ENCODE measurements around the gene HECTD4.
"Not testable (repeated sequence)": the region's sequence is repeated elsewhere in the genome, so short reads cannot be mapped to it uniquely, and the experiment has no call there.

The HECTD4 gene

DNA sequence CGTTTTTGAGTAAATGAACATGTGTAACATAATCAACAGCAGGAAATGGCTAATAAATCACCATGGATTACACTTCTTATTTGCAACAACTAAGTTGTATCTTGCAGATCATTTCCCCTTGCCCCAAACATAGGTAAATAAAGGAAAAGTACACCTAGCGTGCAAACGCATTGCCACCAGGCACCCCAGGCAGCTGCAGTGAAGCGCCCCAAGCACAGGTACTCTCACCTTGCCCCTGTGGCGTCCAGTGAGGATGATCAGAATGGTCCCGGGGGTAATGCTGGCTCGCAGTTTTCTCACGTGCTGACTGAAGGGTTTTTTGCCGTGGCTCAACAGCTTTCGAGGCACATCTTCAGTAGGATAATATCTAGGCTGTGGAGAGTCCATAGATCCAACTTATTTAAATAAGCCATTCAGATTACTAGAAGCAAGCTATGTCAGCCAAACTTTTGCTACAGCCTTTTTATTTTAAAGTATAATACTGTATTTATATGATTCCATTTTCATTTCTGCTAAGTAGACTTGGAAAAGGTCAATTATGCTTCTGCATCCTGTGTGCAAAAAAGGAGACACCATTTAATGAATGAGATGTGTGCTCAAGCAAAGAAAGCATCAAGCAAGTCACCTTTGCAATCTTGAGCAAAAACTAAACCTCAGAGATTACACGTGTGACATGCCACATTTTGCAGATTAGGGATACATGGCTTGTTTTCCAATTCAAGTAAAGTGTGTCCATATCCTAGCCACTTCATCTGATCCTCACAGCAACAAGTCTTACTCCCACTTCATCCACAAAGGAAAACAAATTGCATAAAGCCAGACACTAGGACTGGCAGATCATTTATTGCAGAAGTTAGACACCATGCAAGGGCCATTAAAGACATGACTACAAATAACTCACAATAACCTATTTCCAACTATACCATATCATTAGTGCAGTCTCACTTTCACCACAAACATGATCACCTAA is 24.6 kb upstream of the HECTD4 start:
- no peak for DNase-seq (ENCODE audit: low read depth in 2 of 2)

DNA sequence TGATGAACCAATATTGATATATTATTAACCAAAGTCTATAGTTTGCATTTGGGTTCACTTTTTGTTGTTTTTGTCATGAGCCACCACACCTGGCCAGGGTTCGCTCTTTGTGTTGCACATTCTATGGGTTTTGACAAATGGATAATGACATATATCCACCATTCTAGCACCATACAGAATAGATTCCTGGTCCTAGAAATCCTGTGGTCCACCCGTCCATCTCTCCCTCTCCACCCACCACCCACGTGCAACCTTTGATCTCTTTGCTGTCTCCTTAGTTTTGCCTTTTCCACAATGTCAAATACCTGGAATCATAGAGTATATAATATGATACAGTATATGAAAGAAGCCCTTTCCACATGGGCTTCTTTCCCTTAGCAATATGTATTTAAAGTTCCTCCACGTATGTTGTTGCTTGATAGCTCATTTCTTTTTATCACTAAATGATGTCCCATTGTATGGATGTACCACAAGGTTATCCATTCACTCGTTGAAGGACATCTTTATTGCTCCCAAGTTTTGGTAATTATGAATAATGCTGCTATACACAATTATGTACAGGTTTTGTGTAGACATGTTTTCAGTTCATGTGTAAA is 19.8 kb upstream of the HECTD4 start:
- no peak for DNase-seq (ENCODE audit: low read depth in 2 of 2)

DNA sequence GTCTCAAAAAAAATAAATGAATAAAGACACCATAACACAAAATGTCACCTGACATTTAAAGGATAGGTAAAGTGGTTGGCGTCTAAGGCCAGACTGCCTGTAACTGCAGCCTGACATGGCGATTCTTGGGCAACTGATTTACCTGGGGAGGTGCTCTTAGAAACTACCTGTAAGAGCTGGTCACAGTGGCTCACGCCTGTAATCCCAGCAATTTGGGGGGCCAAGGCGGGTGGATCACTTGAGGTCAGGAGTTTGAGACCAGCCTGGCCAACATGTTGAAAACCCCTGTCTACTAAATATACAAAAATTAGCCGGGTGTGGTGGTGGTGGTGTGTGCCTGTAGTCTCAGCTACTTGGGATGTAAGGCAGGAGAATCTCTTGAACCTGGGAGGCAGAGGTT is 18.8 kb upstream of the HECTD4 start:
- DNase-seq (ENCODE audit: low read depth in 2 of 2): no peak

DNA sequence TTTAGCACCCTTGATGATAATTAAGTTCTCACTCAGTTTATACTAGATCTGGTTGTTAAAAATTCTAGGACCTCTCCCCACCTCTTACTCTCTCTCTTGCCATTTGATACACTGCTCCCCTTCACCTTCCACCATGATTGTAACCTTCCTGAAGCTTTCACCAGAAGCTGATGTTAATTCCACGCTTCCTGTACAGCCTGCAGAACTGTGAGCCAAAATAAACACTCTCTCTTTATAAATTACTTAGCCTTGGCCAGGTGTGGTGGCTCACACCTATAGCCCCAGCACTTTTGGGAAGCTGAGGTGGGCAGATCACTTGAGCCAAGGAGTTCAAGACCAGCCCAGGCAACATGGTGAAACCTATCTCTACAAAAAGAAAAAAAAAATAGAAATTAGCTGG is 11.1 kb upstream of the HECTD4 start:
- DNase-seq (ENCODE audit: low read depth in 2 of 2): no peak

DNA sequence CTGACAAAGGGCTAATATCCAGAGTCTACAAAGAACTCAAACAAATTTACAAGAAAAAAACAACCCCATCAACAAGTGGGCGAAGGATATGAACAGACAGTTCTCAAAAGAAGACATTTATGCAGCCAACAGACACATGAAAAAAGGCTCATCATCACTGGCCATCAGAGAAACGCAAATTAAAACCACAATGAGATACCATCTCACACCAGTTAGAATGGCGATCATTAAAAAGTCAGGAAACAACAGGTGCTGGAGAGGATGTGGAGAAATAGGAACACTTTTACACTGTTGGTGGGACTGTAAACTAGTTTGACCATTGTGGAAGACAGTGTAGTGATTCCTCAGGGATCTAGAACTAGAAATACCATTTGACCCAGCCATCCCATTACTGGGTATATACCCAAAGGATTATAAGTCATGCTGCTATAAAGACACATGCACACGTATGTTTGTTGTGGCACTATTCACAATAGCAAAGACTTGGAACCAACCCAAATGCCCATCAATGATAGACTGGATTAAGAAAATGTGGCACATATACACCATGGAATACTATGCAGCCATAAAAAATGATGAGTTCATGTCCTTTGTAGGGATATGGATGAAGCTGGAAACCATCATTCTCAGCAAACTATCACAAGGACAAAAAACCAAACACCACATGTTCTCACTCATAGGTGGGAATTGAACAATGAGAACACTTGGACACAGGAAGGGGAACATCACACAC is 7.9 kb upstream of the HECTD4 start:
- not testable (repeated sequence) for DNase-seq (ENCODE audit: low read depth in 2 of 2)

DNA sequence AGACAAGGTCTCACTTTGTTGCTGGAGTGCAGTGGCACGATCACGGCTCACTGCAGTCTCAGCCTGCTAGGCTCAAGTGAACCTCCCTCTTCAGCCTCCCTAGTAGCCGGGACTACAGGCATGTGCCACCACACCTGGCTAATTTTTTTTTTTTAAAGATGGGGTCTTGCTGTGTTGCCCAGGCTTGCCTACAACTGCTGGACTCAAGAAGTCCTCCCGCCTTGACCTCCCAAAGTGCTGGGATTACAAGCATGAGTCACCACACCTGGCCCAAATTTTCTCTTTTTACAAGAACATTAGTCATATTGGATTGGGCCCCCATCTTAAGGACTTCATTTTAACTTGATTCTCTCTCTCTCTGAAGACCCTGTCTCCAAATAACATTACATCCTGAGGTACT is 7.0 kb upstream of the HECTD4 start:
- DNase-seq (ENCODE audit: low read depth in 2 of 2): no peak

DNA sequence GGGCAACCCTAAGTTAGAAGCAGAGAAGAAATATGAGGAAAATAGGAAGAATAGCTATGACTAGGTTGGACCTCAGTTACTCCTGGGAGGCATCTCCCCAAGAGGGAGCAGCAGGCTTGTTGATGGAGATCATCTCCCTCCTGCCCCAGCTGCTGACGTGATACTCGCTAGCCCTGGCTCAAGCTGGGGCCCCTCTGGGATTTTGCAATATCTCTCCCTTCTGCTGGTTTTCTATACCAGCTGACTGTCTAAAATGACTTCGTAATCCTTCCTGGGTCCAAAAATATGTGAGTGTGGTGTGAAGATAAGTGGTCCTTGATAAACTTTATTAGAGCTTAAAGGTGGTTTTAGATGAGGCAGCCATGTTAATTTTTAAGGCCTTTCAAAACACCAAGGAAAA is 4.5 kb upstream of the HECTD4 start:
- no peak for DNase-seq (ENCODE audit: low read depth in 2 of 2)

DNA sequence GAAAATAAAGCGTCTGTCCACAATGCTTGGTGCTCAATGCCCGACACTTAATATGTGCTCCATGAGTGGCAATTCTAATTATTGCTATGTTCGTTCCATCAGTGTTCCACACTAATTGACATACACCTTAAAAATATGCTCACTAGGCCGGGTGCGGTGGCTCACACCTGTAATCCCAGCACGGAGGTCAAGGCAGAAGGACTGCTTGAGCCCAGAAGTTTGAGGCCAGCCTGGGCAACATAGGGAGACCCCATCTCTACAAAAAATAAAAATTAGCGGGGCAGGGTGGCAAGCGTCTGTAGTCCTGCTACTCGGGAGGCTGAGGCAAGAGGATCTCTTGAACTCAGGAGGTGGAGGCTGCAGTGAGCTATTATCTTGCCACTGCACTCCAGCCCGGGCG is 635 bp upstream of the HECTD4 start:
- no peak for DNase-seq (ENCODE audit: low read depth in 2 of 2)

DNA sequence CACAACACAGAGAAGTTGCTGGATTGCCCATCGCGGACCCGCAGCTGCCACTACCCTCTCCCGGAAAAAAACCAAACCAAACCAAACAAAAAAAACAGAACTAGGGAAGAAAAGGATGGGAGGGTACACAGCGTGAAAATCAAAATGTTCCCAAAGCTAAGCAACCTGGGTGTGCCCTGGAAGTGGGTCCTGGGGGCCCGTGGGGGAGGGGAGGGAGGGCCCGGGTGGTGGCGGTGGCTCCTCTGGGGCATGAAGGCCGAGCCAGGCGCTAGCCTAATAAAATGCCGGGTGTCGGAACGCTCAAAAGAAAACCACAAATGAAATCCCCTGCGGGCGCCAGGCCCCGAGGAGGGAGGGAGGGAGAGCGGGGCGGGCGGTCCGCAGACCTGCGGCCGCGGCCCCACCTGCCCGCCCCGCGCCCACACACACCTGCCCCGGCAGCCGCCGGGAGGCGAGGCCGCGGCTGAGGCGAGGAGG is 787 bp downstream of the HECTD4 start:
- no peak for DNase-seq (ENCODE audit: low read depth in 2 of 2)

DNA sequence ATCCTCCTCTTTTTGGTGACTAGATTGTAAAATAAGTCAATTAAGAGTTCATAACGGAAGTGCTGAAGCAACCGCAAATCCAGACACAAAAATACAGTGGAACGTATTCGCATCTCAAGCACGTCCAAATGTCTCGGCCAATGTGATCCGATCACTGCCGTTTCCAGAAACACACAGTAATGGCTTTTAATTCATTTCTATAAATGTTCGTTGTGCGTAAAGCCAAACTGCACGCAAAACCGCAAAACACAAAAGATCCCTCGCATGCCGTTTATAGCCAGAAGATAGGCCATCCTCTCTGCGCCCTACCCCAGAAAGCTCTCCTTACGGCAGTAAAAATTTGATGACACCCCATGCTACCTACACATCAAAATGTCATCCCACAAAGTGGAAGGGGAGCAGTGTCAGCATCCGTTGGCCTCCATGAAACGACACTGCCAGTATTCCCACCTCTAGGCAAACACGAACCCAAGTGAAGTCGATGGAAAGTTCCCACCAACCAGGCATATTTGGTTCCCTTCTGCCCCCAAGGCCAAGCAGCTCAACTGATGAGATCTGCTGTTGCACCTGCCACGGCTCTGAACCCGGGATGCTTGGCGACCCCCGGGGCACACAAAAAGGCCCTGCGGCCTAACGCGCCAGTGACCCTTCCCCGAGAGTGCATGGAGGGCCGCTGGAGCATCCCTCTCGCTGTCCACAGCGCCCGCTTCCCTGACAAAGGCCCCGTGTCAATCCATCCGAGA is 1.4 kb downstream of the HECTD4 start:
- DNase-seq (ENCODE audit: low read depth in 2 of 2): no peak

DNA sequence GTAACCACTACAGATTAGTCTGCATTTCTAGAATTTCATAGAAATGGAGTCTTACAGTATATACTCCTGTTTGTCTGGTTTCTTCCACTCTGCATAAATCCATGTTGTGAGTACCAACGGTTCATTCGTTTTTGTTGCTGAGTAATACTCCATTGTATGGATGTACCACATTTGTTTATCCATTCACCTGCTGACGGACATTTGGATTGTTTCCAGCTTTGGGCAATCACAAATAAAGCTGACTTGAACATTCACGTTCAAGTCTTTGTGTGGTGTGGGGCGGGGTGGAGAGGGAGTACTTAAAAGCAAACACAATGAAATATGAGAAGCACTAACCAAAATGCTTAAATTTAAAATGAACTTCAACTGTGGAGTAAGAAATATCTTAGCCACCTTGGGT is 7.1 kb downstream of the HECTD4 start:
- DNase-seq (ENCODE audit: low read depth in 2 of 2): no peak

DNA sequence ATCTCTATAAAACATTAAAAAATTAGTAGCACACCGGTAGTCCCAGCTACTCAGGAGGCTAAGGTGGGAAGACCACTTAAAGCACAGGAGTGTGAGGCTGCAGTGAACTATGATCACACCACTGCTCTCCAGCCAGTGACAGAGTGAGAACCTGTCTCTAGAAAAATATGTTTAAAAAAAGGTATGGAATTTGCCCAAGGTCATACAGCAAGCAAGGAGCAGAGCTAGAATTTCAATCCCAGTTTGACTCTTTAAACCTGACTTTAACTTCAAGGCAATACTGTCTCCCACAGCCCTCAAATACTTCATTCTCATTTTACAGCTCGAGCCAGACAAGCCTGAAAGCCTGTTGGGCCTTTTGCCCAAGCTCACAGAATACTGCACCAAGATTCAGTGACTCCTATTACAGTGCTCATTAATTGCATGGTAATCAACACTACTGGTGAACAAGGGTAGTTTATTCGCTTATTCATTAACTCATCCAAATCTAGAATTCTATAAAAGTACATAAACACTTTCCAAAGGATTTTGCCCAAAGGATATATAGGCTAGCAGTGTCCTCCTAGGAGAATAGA is 8.0 kb downstream of the HECTD4 start:
- DNase-seq (ENCODE audit: low read depth in 2 of 2): no peak

DNA sequence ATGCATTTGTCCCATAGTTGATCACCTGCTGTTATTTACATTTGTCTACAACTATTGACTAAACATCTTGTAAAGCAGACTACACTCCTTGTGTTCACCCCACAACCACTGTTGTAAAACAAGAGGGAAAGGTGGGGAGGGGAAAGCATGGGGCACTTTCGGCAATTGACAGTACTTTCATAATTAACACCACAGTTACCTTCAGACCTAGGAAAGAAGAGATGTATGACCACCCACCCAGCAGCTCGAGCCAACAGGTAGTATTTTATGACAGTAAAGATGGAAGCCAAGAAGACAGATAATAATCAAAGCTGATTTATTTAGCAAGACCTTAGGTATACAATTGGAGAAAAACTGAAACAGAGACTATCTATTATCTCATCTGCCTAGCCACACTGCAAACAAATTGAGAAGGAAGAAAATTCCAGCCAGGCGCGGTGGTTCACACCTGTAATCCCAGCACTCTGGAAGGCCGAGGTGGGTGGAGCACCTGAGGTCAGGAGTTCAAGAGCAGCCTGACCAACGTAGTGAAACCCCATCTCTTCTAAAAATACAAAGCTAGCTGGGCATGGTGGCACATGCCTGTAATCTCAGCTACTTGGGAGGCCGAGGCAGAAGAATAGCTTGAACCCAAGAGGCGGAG is 11.2 kb downstream of the HECTD4 start:
- no peak for DNase-seq (ENCODE audit: low read depth in 2 of 2)

DNA sequence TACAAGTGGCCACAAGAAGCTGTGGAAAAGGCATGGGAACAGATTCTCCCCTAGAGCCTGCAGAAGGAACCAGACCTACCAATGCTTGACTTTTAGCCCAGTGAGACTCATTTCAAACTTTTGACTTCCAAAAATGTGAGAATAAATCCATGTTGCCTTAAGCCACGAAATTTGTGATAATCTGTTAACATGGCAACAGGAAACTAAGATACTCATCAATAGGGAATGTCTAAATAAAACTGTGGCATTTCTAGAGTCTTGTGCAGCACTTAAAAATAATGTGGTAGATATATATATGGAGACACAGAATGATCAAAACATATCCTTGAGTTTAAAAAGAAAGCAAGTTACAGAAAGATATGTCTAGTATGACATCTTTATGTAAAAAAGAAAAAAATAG is 12.0 kb downstream of the HECTD4 start:
- DNase-seq (ENCODE audit: low read depth in 2 of 2): no peak

DNA sequence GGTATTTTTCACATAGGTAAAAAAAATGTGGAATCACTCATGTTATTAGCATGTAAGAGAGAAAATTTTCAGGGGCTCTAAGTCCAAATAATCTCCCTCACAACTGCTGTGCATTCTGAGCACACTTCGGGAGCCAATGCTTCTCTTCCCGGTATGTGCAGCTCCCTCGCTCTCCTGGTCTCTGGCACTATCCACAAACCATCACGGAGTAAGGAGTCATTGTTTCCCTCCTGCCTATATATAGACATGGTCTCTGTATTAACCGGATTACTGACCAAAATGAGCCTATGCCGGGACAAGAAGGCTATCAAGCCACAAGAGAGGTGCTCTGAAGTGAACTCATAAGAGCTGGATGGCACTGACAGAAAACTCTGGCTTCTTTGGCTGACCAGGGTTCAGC is 13.4 kb downstream of the HECTD4 start:
- DNase-seq (ENCODE audit: low read depth in 2 of 2): no peak

DNA sequence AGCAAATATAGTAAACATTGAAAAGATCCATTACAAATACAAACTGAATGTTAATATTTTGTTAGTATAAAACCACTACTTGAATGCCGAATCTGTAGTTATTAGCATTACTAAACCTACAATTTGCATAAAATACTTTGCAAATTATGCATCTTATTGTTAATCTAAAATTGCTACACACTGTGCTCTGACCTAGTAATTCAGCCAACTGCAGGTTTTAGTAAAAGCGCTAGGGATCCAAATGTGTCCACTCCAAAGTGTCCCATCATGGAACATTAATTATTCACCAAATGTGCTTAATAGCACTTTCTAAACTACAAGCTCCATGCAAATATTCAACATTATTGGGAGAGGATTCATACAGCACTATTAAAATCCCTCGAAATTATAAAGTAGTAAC is 14.3 kb downstream of the HECTD4 start:
- no peak for DNase-seq (ENCODE audit: low read depth in 2 of 2)

DNA sequence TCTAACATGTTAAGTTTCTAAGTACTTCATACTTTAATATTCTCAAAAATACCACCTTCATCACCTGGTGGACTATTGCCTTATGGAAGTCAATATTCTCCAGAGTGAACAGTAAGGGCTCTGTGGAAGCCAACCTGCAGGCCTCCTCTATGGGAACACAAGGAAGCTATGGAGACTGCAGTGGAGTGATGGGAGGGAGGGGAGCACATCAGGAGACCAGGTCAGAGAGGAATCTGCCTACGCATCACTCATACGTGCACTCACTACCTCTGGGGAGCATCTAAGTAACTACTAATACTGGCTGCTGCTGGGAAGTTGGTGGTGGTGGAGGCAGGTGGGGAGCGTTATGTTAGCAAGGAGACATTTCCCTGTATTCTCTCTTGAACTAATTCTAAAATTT is 19.9 kb downstream of the HECTD4 start:
- DNase-seq (ENCODE audit: low read depth in 2 of 2): no peak

DNA sequence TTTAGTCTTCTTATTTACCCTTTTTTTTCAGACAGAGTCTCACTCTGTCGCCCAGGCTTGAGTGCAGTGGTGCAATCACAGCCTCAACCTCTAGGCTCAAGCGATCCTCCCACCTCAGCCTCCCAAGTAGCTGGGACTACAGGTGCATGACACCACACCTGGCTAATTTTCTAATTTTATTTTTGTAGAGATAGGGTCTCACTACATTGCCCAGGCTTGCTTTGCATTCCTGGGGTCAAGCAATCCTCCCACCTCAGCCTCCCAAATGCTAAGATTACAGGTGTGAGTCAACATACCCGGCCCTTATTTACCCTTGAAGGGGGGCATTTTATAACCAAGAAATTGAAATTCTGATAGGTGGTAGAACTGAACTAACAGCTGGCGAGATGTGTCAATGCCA is 21.0 kb downstream of the HECTD4 start:
- DNase-seq (ENCODE audit: low read depth in 2 of 2): no peak

DNA sequence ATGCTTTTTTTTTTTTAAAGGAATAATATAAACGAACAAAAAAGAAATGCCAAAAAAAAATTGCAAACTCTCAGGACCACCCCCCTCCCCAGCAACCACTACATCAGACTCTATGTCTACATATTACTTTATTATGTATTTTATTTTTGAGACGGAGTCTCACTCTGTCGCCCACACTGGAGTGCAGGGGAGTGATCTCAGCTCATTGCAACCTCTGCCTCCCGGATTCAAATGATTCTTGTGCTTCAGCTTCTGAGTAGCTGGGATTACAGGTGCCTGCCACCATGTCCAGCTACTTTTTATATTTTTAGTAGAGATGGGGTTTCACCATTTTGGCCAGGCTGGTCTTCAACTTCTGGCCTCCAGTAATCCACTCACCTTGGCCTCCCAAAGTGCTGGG is 22.9 kb downstream of the HECTD4 start:
- no peak for DNase-seq (ENCODE audit: low read depth in 2 of 2)

DNA sequence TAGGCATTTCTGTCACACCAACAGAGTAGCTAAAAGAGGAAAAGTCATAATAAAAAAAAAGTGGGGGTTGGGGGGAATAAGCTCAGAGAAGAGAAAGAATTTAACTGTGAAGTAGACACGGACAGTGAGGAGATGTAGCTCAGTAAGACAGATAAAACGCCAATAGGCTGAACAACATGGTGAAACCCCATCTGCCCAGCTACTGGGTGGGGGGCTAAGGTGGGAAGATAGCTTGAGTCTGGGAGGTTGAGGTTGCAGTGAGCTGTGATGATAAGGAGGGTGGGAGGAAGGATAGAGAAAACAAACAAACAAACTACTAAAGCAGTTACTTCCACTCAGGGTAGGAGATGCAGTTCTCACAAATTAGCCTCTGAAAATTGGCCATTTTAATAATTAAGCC is 25.0 kb downstream of the HECTD4 start:
- no peak for DNase-seq (ENCODE audit: low read depth in 2 of 2)

DNA sequence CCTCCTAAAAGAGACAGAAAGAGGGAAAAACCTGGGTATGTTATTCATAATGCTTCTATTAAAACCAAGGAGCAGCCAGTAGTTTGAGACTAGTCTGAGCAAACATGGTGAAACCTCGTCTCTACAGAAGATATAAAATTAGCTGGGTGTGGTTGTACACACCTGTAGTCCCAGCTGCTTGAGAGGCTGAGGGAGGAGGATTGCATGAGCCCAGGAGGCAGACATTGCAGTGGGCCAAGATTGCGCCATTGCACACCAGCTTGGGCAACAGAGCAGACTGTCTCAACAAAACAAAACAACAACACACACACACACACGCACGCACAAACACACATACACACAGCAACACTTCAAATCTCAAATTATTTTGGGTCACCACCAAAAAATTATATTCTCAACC is 27.8 kb downstream of the HECTD4 start:
- no peak for DNase-seq (ENCODE audit: low read depth in 2 of 2)

Measured in activated CD4-positive, alpha-beta T cell treated with anti-CD3 and anti-CD28 coated beads for 24 hours (primary cell).